T-helper 2 cell treated with Interferon-gamma antibody and Interleukin-4, amounts not matched to agents 100 ng/mL and 5 ng/mL, for 36 hours (primary cell): ENCODE results near the gene ZNF280A. TPM values are rescaled to one million over a fixed set of nuclear protein-coding genes. Genes with fewer than 3 reads are reported as not detected.
"Not testable (repeated sequence)": the region's sequence is repeated elsewhere in the genome, so short reads cannot be mapped to it uniquely, and the experiment has no call there.

Experiments
- intact Hi-C: fragments of 100-400 bp; cut with micrococcal nuclease; formaldehyde crosslinking; loops from one replicate; pipeline ENCODE4 v1.15.1; 2023
- total RNA-seq: library from RNA; stranded (reverse); gene quantifications from 2 replicates; pipeline ENCODE4 v1.2.3, GENCODE V29; 2022

Gene ZNF280A
- total RNA-seq, 1 donor from 2014 or later = not detected

DNA sequence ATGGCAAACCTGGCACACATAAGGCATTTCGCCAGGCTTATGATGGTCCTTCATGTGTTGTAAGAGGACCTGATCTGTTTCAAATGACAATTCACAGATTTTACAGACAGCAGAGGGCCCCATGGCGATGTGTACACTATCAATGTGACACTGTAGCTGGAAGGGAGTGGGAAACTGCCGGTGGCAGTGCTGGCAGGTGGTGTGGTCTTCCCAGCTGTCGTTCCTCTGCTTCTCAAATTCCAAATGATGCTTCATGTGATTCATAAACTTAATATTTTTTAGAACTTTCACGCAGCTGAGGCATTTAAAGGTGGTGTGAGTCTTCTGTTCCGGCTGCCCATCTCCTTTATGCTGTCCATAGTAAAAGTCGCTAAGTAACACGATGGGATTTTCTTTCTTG is 5.6 kb downstream of the ZNF280A start:
- intact Hi-C loops = not testable (repeated sequence)

DNA sequence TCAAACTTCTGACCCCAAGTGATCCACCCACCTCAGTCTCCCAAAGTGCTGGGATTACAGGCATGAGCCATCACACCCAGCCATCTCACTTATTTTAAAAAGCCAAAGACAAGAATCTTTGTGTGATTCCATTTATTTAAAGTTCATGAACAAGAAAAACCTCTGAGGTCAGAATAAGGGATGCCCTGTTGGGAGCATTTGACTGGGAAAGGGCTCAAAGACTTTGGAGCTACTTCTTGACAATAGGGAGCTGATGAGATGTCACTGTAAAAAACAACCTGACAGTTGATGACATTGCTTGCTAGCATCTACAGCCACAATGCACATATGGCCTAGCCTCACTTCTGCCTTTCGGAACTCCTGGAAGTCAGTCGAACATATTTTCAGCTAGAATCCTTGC is 6.5 kb downstream of the ZNF280A start:
- intact Hi-C loops = no loop called here

DNA sequence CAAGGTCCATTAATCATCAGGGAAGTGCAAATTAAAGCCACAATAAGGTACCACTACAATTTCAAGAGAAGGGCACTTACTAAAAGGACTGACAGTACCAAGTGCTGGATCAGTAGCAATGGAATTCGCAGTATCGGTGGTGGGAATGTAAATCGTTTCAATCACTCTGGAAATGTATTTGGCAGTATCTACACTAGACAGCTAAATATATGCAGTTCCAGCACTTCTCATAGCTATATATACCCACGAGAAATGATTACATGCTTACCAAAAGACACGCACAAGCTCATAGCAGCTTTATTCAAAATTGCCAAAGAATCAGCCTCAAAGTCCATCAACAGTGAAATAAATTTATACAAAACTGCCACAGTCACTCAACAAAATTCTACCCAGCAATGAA is 7.1 kb downstream of the ZNF280A start:
- intact Hi-C loops = no loop called here

DNA sequence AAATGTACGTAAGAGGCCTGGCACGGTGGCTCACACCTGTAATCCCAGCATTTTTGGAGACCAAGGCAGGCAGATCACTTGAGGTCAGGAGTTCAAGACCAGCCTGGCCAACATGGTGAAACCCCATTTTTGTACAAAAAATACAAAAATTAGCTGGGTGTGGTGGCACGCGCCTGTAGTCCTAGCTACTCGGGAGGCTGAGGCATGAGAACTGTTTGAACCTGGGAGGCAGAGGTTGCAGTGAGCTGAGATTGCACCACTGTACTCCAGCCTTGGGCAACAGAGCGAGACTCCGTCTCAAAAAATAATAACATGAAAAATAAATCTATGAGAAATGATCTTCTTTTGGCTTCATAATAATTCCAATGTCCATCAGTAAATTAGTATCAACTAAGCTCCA is 9.2 kb downstream of the ZNF280A start:
- intact Hi-C loops = not testable (repeated sequence)

DNA sequence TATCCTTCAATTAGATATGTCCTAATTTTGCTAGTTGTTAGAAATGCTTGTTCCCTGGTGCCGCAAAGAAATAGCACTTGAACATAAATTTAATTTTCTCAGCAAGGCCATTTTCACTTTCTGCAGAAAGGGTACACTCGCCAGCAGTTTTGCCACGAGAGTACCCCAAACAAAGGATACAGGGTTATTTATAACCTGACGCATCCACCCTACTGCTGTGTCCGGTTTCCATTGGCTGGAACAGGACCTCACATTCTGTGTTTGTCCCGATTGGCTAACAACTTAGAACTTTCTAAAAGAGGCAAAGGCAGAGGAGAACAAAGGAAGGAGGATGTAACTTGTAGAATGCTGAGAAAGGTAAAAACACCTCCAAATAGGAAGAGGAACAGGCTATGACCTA is 10.2 kb downstream of the ZNF280A start:
- intact Hi-C loops = not testable (repeated sequence)

DNA sequence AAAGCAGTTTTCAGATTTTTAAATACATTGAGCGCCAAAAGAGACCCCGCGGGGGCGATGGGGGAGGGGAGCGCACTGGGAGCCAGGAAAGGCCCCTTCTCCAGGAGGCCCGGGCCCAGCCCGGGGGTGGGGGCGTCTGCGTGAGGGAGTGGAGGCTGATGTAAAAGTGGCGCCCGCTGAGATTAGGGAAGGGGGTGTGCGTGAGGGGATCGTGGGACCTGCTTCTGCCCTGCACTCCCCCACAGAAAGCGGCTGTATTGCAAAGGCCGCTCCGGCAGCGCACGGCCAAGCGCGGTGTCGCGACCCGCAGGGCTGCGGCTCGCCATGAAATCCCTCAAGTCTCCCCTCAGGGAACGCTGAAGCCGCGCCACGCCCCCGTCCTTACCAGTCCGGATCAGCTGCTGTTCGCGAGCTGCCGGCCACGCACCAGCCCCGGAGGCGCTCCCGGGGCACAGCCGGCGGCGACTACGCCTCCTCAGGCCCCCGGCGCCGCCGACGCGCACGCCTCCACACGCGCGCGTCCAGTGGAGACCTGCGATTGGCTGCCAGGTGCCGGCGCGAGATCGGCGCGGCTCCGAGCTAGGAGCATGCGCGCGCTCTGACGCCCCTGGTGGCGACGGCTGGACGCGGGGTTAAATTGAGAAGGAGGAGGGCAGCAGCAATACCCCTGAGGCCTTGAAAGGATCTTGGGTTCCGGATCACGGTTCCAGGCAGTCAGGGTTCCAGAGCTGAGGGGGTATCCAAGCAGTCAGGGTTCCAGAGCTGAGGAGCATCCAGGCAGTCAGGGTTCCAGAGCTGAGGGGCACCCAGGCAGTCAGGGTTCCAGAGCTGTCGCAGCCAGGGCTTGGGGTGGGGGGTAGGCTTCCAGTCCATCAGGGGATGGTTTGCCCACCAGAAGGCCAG is 11.5 kb downstream of the ZNF280A start, which contains the start of gene ZNF280B:
Gene ZNF280B, minus strand, starts transcription at position 469 of the 903 bp plus-strand sequence. CDS start 19,344 bp downstream, outside the sequence.
- intact Hi-C loops = no loop called here

DNA sequence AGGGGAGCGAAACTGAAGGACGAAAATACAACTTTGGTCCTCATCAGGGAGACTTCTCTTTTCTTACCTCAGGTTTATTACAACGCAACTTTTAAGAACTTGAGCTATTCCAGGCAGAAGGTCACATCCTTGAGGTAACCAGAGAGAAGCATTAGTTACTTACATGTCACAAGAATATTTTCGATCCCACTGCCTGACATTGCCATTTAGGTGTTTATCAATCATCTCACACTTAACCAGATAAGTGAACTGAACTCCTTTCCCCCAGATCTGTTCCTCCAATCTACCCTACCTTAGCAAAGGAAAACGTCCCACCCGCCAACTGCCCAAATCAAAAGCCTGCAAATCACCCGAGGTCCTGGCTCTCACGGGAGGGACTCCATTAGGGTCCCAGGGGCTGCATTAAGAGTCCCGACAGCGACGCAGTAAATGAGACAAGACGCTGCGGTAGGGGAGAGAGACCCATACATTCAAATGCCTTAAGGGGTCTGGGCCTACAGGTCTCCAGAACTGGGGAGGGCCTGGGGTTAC is 12.3 kb downstream of the ZNF280A start:
- intact Hi-C loops = no loop called here

DNA sequence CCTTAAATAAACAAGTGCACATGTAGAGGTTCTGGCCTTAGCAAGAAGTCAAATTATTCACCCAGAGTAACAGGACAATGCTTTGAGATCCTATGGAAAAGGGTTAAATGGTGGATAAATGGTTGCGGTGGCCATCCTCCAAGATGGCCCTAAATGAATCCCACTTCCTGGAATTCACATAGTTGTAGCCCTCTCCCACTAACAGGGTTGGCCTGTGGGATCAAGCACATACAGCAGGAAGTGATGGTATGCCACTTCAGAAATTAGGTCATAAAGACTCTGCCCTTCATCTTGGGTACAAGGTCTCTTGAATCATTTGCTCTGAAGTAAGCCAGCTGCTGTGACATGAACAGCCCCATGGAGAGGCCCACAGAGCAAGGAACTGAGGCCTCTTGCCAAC is 13.3 kb downstream of the ZNF280A start:
- intact Hi-C loops = no loop called here

DNA sequence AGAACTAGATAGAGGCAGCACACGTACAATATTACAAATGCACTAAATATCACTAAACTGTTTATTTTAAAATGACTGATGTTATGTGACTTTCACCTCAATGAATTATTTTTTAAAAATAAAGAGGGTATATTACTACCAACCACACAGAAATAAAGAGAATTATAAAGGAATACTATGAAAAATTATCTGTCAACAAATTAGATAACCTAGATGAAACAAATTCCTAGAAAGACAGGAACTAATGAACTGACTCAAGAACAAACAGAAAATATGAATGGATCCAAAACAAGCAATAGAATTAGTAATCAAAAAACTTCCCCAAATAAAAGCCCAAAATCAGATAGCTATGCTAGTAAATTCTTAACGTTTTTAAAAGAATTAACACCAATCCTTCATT is 21.8 kb downstream of the ZNF280A start:
- intact Hi-C loops = no loop called here

DNA sequence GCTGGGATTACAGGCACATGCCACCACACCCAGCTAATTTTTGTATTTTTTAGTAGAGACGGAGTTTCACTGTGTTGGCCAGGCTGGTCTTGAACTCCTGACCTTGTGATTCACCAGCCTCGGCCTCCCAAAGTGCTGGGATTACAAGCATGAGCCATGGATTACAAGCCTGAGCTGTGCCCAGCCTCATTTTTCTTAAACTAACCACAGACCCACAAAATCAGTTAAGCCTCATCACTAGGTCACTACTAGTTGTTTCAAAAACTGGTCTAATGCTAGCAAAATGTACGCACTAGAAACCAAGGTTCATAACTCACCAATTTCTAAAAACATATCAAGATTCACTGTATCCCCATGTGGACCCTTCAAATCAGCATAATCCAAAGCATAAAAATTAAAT is 28.5 kb downstream of the ZNF280A start:
- intact Hi-C loops = not testable (repeated sequence)

DNA sequence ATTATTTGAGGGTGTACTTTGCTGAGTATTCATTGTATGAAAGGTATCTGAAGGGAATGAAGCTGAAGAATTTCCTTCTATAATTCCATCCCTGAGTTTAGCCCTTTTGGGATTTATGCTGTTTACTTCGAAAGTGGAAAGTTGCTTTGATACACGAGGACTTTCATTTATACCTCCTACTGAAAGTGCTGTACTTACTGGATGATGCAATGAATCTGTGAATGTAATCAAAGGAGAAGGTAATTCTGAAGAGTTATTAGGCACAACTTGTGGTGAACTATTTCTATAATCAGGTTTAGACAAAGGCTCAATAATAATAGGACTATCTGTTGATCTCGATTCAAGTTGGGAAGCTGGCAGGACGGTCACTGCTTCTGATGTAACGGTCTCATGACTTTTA is 31.3 kb downstream of the ZNF280A start:
- intact Hi-C loops = no loop called here

DNA sequence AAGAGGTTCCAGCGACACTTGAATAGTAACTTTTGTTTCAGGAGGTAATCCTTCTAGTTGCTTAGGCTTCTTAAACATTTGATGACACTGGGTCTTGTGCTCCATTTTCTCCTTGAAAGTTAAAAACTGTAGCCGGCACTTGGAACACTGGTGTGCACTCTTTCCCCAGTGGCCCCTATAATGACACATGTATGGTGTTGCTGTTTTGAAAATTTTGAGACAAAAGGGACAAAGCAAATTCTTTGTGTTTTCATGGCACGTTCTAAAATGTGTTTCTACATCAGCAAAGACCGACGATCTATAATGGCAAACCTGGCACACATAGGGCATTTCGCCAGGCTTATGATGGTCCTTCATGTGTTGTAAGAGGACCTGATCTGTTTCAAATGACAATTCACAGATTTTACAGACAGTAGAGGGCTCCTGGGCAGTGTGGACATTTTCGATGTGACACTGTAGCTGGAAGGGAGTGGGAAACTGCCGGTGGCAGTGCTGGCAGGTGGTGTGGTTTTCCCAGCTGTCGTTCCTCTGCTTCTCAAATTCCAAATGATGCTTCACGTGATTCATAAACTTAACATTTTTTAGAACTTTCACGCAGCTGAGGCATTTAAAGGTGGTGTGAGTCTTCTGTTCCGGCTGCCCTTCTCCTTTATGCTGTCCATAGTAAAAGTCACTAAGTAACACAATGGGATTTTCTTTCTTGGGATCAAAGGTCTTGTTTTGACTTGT is 32.0 kb downstream of the ZNF280A start:
- intact Hi-C loops = no loop called here

DNA sequence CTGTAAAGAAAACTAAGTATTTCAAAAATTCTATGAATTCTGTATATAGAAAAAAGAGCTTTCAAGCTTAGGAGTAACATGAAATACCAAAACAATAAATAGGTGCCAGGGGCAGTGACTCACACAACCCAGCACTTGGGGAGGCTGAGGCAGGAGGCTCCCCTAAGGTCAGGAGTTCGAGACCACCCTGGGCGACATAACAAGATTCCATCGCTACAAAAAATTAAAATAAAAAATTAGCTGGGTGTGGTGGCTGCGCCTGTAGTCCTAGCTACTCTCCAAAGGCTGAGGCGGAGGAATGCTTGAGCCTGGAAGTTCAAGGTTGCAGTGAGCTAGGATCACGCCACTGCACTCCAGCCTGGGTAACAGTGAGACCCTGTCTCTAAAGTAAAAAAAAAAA is 33.0 kb downstream of the ZNF280A start:
- intact Hi-C loops = no loop called here

DNA sequence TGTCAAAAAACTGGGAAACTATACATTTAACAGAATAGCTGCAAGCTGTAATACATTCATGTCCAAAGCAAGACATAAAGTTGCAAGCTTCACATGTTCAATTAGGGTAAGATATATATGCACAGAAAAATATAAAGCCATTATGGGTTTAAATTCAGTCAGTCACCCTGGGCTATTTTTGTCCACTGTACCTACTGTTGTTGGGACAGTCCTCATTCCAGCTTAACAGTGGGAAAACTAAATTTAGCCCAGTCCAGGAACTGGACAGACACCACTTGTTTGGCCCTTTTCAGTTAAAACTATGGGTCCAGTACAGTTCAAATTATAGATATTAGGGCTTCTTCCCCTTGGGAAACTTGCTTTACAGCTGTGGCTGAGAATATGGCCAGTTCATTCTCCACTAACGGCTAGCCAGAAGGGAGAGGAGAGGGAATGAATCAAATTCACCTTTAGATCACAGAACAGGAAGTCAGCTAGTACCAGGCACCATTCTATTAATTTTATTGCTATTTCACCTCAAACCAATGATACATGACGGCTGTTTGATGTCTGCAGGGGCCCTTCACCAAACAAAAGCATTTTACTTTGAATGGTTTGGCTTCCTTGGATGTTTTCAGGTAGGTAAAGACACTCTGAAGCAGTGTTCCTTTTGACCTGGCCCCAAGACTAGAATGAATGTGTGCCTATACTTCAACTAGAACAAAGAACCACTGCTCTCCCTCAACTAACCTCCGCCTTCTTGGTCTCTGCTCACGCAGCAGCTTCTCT is 33.8 kb downstream of the ZNF280A start:
- intact Hi-C loops = no loop called here

DNA sequence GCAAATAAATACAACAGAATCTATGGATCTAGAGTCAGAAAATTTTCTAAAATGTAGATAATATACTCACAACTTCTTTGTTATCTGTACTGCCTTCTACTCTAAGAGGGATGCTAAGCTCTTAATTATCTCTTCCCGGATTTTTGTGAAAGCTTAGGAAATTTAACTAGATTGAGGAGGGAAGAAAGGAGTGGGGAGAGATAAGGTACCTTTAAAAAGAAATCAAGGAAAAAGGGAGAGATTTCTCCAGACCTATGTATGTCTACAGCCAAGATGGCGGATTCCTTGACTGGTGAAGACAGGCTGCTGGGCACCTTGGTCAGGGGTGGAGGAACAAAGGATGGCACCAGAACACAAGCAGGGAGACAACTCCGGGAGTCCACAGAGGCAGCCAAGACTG is 34.5 kb downstream of the ZNF280A start:
- intact Hi-C loops = no loop called here

DNA sequence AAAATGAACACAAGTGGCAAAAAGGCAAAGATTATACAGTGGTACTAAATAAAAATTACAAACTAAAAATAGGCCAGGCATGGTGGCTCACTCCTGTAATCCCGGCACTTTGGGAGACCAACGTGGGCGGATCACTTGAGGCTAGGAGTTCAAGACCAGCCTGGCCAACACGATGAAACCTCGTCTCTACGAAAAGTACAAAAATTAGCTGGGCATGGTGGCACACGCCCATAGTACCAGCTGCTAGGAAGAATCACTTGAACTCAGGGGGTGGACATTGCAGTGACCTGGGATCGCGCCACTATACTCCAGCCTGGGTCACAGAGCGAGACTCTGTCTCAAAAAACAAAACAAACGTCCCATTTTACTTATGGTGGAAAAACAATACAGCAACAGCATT is 36.0 kb downstream of the ZNF280A start:
- intact Hi-C loops = no loop called here

DNA sequence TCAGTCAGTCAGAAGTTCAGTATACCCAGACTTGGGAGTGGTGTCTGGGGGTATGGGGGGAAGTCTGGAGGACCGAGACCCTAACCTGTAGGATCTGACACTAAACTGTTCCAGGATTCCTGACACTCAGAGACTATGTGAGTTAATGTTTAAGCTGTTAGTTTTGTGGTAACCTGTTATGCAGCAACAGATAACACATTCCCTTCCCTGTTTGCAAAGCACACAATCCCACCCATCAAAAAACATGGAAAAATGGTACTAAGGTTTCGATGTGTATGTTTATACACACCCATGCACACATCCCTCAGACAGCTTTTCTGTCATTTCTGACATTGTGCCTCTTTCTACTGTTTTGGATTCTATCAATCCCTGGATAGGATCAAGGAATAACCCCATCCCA is 39.1 kb downstream of the ZNF280A start:
- intact Hi-C loops = no loop called here

DNA sequence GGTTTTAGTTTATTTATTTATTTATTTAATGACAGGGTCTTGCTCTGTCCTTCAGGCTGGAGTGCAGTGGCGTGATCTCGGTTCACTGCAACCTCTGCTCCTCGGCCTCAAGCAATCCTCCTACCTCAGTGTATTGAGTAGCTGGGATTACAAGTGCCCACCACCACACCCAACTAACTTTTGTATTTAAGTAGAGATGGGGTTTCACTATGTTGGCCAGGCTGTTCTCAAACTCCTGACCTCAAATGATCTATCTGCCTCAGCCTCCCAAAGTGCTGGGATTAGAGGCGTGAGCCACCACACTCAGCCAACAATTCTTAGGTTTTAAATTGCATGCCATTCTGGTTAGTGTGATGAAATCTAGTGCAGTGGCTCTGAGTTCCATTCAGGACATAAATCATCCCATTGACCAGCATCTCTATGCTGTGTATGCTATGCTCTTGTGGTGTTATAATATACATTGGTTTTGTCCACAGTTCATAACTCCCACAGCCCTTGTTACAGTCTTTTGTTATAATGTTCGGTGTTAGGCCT is 40.0 kb downstream of the ZNF280A start:
- intact Hi-C loops = no loop called here

DNA sequence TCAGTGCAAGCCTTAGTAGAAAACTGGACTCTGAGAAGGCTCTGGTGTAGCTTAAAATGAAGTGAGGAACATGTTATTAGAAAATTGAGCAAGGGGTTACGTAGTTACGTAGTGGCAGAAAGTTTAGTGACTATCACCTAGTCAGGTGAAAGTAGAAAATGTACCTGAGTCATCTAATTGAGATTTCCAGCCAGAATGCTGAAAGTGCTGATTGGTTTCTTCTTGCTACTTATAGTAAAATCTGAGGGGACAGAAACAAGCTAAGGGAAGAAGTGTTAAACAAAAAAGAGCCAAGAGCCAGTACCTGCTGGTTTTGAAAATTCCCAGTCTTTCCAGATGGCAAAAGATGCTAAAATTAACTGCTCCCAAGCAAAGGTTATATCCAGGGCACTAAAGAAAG is 41.0 kb downstream of the ZNF280A start:
- intact Hi-C loops = no loop called here

DNA sequence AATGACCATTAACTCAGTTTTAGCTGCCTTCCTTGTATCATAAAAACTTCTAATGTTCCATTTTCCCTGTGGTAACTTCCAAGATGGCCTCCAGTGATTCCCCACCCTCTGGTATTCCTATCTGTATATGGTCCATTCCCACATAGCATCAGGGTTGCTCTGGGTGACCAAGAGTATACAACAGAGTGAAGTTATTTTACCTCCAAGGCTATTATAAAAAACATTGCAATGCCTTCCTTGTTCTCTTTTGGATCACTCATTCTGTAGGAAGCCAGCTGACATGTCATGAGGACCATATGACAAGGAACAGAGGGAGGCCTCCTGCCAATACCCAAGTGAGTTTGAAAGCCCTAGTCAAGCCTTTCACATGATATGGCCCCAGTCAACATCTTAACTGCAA is 41.6 kb downstream of the ZNF280A start:
- intact Hi-C loops = no loop called here

DNA sequence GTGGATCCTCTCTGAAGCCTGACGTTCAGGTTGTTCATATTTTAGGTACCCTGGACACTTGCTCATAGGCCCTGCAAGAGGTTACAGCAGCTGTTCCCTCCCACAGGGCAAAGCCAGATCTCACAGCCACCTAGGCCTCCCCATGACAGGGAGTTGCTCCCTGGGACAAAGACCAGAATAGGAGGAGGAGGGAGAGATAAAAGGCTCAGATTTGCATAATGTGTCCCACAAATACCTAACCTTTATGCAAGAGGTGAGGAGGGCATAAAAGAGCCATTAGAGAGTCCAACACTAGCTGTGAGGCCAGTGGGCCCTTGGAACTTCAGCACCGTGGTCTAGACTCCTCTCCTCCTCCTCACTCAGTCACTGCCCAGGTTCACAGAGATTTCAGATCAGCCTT is 45.3 kb downstream of the ZNF280A start:
- intact Hi-C loops = no loop called here
